Dendritic cell treated with granulocyte-macrophage colony-stimulating factor and Interleukin-4, amounts not matched to agents 40 ng/mL and 50 ng/mL, for 4 days (primary cell): Measurements from ENCODE around the gene VIPR2.
A peak's percentile ranks its signal among the peaks of the same experiment; 100 is the strongest.

Experiments used
- H3K27ac Mint-ChIP-seq: one replicate; pipeline ENCODE4 v1.8.0; 2022; ENCODE audit warnings: mild to moderate bottlenecking, mixed read lengths
- H3K27me3 Mint-ChIP-seq: one replicate; pipeline ENCODE4 v1.8.0; 2022; ENCODE audit warnings: mild to moderate bottlenecking, mixed read lengths
- H3K36me3 Mint-ChIP-seq: one replicate; pipeline ENCODE4 v1.8.0; 2022; ENCODE audit warnings: low read depth, mixed read lengths
- H3K4me1 Mint-ChIP-seq: one replicate; pipeline ENCODE4 v1.8.0; 2022; ENCODE audit warnings: low read depth, mixed read lengths
- H3K4me3 Mint-ChIP-seq: one replicate; pipeline ENCODE4 v1.8.0; 2022; ENCODE audit warnings: mild to moderate bottlenecking, moderate library complexity, mixed read lengths
- H3K9me3 Mint-ChIP-seq: one replicate; pipeline ENCODE4 v1.8.0; 2022; ENCODE audit warnings: mixed read lengths
- intact Hi-C: fragments of 100-400 bp; cut with micrococcal nuclease; formaldehyde crosslinking; loops from one replicate; pipeline ENCODE4 v1.15.0; 2022

Gene VIPR2

DNA sequence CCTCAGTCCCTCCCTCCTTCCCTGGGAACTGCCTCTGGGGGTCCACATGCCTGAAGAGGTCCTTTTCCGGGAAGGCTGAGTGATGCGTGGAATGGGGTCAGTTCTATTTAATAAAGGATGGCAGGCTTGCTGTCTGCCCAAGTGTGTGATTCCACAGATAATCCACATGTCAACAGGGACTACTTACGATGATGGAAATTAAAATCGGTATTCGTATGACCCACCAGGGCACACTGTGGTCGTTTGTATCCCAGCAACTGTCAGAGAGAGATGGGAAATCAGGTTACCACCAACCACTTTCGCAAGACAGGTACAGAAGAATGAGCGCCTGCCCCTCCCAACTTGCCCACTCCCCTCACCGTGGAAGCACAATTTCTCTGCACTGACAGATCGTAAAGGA is 110.3 kb downstream of the VIPR2 start:
- no peak overlapping the region for H3K4me3 Mint-ChIP-seq

DNA sequence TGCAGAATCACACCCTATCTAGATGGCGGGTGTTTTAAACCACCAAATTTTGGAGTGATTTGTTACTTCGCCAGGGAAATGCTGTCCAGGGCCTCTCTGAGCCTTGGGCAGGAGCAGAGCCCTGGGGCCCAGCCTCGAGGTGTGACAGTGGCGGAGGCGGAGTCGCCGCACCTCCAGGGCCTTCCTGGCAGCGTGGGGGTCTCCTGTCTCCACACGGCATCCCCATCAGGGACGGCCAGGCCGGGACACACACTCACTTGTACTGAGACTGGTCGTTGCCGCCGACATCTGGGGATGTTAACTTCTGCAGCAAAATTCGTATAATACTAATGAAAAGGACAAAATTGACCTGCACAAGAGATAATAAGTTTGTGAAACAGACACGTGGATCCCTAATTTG is 110.7 kb downstream of the VIPR2 start:
- no peak overlapping the region for H3K27ac Mint-ChIP-seq
- intact Hi-C loops, result no loop called here
- peaks cover 35% of the 10 kb centered on the region for H3K27me3 Mint-ChIP-seq
- peaks cover 10% of the 10 kb centered on the region for H3K4me1 Mint-ChIP-seq
- no peak overlapping the region for H3K4me3 Mint-ChIP-seq
- H3K36me3 Mint-ChIP-seq, result no peaks in the 10 kb centered on the region
- no peaks in the 10 kb centered on the region for H3K9me3 Mint-ChIP-seq

More for the DNA sequence above, 110.3 kb downstream of the VIPR2 start:
- Mint-ChIP-seq H3K4me1 (peaks cover 10% of the 10 kb centered on the region), H3K9me3 (no peaks in the 10 kb centered on the region), H3K27me3 (peaks cover 35% of the 10 kb centered on the region), H3K36me3 (no peaks in the 10 kb centered on the region), H3K27ac (no peak overlapping the region)
- intact Hi-C loops, result no loop called here

DNA sequence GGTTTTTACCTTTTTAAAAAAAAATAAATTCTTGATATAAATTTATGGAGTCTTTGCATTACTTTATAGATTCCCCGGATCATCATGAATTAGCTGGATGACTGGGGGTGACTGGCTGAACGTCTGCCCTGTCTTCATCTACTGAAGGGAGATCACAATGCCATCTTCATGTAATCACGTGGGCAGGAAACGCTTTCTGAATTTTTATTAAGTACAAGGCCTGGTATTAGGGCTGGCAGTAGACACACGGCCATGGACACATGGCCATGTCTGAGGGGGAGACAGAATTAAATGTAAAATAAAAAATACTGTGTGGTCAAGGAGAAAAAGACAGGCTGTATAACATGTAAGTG is 111.2 kb downstream of the VIPR2 start:
- Mint-ChIP-seq H3K4me1 (peaks cover 10% of the 10 kb centered on the region), H3K36me3 (no peaks in the 10 kb centered on the region), H3K9me3 (no peaks in the 10 kb centered on the region), H3K27me3 (peaks cover 35% of the 10 kb centered on the region), H3K27ac (no peak overlapping the region), H3K4me3 (no peak overlapping the region)
- intact Hi-C loops, result no loop called here

DNA sequence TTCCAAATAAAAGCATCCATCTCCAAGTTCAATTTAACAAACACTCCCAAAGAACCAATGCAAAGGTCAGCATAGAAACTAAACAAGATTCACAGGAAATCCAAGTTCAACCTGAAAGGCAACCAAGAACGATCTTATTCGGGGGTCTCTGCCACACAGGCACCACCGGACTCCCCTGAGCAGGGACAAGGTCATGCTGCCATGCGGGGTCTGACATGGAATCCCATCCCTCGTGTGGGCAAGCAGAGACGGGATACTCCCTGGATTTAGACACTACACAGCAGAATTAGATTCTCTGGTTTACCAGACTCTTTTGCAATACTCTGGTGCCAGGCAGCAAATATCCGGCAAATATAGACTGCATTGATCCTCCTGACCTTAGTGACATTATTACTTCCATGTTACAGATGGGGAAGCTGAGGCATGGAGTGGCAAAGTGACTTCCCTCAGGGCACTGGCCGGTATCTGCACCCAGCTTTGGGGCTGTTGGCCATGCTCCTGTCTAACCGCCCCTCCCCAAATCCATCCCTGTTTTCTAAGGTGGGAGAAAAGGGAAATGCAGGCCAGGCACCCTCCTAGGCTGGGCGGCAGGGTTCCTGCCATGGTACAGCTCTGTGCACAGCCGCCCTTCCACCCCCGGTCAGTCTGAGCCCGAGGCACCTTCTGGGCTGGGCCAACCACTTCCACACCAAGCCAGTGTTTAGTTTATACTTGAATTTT is 111.8 kb downstream of the VIPR2 start:
- Mint-ChIP-seq H3K4me1 (peaks cover 10% of the 10 kb centered on the region), H3K27me3 (peaks cover 38% of the 10 kb centered on the region), H3K27ac (no peak overlapping the region), H3K9me3 (no peaks in the 10 kb centered on the region), H3K36me3 (no peaks in the 10 kb centered on the region), H3K4me3 (no peak overlapping the region)
- intact Hi-C loops, result no loop called here

DNA sequence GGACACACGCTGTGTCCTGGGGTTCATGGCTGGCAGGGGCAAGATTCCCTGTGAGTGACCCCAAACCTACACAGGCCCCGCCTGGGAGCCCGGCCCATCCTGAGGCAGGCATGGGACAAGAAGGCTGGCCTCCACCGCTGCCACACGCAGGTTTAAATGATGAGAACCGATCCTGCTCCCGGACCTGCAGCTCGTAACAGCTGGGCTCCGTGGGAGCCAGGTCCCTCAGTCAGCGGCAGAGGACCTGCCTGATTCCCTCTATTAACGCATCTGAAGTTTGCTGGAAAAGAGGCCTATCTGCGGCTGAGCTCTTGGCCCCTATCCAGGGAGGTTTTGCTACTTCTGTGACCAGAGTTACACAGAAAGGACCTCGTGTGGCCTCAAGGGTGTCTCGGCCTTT is 112.3 kb downstream of the VIPR2 start:
- H3K27me3 Mint-ChIP-seq, result peaks cover 37% of the 10 kb centered on the region
- no peaks in the 10 kb centered on the region for H3K36me3 Mint-ChIP-seq
- no peak overlapping the region for H3K27ac Mint-ChIP-seq
- no peak overlapping the region for H3K4me3 Mint-ChIP-seq
- H3K9me3 Mint-ChIP-seq, result no peaks in the 10 kb centered on the region
- intact Hi-C loops, result no loop called here
- H3K4me1 Mint-ChIP-seq, result peaks cover 10% of the 10 kb centered on the region

DNA sequence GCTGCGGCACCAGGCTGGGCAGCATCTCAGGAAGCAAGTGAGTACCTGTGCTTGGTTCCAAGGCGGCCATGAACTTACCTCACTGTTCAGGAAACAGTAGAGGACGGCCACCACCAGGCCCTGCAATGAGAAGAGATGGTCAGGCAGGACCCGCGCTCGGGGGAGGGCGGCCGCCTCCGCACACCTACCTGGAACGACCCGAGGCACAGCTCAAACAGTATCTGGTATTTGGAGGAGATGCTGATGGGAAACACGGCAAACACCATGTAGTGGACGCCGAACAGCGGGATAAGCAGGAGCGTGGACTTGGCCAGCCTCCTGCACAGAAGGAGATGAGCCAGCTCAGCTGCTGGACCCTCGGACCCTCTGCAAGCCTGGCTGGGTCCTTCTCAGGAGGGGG is 112.9 kb downstream of the VIPR2 start:
- H3K4me3 Mint-ChIP-seq, result no peak overlapping the region
- intact Hi-C loops, result no loop called here
- H3K9me3 Mint-ChIP-seq, result no peaks in the 10 kb centered on the region
- H3K27ac Mint-ChIP-seq, result no peak overlapping the region
- H3K36me3 Mint-ChIP-seq, result no peaks in the 10 kb centered on the region
- peaks cover 34% of the 10 kb centered on the region for H3K27me3 Mint-ChIP-seq
- peaks cover 10% of the 10 kb centered on the region for H3K4me1 Mint-ChIP-seq

DNA sequence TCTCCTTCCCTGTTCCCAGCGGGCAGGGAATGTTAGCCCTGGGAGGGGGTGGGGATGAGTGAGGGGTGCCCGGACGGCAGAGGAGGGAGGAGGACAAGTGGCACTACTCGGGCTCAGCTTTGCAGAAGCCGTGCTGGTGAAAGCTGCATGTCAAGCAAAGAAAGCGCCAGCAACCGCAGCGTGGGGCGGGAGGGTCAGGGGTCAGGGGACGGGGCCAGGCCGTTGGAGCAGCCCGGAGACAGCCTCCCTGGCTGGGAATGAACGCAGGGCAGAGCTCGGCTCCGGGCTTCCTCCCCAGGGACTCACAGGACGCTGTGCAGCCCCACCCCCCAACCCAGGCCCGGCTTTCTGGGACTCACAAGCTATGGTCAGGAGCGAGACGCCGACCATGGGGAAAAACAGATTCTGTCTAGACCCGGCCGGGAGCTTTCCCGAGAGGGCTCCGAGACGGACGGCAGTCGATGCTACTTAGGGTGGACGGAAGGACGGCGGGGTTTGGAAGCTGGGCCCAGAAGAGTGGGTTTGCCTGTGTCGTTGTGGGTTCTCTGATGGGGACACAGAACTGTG is 113.4 kb downstream of the VIPR2 start:
- peaks cover 10% of the 10 kb centered on the region for H3K4me1 Mint-ChIP-seq
- no peaks in the 10 kb centered on the region for H3K36me3 Mint-ChIP-seq
- no peak overlapping the region for H3K27ac Mint-ChIP-seq
- intact Hi-C loops, result no loop called here
- peaks cover 34% of the 10 kb centered on the region for H3K27me3 Mint-ChIP-seq
- peak overlapping the region; percentile 68 for H3K4me3 Mint-ChIP-seq
- H3K9me3 Mint-ChIP-seq, result no peaks in the 10 kb centered on the region

DNA sequence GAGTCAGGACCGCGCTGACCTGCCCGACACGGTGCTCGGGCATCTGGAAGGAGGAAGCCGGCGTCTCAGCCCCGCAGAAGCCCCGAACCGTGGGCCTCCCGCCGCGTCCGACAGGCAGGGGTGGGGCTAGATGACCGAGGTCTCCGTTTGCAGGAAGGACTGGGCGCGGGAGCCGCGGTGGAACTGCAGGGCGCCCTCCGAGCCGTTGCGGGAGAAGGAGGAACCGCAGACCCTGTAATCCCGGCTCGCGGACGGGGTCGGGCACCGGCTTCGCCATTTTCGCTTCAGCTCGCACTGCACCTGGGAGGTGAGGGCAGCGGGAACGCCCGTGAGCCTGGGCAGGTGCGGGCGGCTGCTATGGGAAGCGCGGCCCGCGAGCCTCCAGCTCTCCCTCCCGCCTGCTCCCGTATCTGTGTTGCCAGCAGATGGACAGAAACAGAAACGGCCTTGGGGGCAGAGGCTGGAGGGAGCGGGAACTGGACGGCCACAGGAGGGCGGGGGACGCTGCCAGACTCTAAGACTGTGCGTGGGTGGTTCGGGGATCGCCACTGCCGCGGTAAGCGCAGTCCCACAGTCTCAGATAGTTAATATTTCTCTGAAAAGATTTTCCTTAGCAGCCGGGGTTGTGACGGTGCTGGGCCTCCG is 114.1 kb downstream of the VIPR2 start:
- no peaks in the 10 kb centered on the region for H3K36me3 Mint-ChIP-seq
- H3K4me3 Mint-ChIP-seq, result peak overlapping the region; percentile 68
- H3K27ac Mint-ChIP-seq, result no peak overlapping the region
- intact Hi-C loops, result no loop called here
- peaks cover 34% of the 10 kb centered on the region for H3K27me3 Mint-ChIP-seq
- no peaks in the 10 kb centered on the region for H3K9me3 Mint-ChIP-seq
- H3K4me1 Mint-ChIP-seq, result peaks cover 10% of the 10 kb centered on the region

DNA sequence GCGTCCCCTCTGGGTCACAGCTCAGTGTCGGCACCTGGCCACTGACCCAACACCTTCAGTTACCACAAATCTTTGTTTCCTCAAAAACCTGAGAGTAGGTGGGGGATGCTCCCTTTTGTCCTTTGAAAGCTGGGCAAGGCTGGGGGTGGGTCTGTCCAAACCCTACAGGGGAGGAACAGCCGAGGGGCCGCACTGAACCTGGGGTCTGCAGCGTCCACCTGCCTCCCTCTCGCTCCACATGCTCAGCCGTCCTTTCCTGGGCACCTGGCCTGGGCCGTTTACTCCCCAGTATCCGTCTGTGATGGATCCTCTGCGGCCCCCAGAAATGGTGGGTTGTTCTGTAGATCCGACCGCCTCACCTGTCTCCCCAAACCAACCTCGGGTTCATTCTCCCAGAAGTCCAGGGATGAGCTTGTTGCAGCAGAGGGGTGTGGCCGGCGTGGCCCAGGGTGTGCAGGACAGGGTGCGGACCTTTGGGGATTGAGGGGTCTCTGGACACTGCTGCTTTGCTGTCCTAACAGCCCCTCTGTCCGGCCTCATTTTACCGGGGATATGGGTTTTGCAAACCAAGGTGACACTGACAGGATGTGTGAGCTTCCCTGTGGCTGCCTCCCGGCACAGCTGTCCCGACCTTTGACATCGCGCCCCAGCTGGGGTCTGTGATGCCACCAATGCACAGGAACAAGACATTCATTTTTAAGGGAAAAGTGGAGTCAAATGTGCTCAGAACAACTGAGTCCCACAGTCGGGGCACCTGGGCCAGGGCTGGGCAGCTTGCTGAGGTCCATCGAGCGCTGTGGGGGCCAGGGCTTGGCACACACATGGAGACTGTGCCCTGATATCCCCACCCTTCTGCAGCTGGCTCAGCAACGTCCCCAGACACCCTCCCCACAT is 115.9 kb downstream of the VIPR2 start:
- Mint-ChIP-seq H3K4me1 (peaks cover 10% of the 10 kb centered on the region), H3K9me3 (no peaks in the 10 kb centered on the region), H3K36me3 (no peaks in the 10 kb centered on the region), H3K27me3 (peaks cover 34% of the 10 kb centered on the region), H3K4me3 (no peak overlapping the region), H3K27ac (no peak overlapping the region)
- intact Hi-C loops, result no loop called here

DNA sequence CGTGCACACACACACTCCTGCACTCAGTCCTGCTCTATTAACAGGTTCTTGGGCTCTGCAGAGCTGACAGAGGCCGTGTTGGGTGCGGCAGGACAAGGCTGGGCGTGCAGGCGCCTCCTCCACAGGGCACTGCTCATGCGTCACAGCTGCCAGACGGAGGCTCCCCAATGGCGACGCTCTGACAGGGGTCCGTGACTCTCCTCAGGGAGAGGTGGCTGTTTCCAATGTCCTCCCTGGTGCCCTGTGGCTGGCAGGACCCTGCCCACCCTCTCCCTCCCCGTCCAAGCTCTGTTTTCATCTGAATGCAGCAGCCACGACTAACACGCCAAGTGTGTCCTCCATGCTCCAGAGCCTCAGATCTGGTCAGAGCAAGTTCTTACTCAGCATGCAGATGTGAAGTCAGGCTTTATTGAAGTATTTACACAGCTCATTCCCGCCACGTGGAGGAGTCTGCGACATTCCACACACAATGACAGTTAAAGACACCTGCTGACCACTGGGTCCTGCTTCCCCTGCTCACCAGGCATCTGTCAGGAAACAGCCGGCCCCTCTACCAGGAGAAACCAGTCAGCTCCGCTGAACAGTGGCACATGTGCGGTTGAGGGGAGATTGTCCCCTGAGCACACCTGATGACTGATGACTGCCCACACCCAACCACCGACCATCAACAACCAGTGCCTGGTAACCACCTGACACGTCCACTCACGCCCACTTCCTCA is 116.7 kb downstream of the VIPR2 start:
- H3K4me3 Mint-ChIP-seq, result no peak overlapping the region
- intact Hi-C loops, result no loop called here
- H3K4me1 Mint-ChIP-seq, result peaks cover 10% of the 10 kb centered on the region
- peaks cover 34% of the 10 kb centered on the region for H3K27me3 Mint-ChIP-seq
- H3K27ac Mint-ChIP-seq, result no peak overlapping the region
- H3K36me3 Mint-ChIP-seq, result no peaks in the 10 kb centered on the region
- H3K9me3 Mint-ChIP-seq, result no peaks in the 10 kb centered on the region

DNA sequence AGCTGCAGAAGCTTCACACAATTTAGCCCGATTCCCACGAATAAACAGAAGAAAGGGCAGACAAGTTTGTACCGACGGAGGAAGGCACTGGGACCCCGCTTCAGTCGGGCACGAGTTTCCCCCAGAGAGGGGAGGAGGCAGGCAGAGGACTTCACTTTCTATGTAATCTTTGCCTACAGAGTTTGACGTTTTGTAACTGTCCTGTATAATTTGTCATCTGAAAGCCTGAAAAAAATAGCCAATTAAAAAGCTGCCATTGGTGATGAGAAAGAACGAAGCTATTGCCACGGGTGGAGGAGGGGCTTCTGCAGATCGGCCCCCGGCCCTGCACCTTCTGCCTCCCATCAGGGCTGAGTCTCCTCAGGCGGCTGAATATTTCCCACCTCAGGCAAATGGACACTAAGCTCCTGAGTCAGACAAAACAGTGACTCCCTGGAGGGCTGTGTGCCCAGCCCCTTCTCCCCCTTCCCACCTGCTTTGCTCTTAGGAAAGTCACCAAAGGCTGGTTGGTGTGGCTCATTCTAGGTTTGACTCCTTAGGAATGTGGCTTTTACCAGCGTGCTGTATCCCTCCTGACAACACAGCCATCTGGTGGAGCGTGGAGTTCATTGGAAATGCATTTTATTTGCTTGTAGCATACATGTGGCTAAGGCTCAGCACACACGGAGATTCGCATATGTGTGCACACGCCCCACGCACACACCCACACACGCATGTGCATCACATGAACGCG is 117.4 kb downstream of the VIPR2 start:
- H3K36me3 Mint-ChIP-seq, result no peaks in the 10 kb centered on the region
- intact Hi-C loops, result no loop called here
- H3K27me3 Mint-ChIP-seq, result peaks cover 30% of the 10 kb centered on the region
- H3K4me3 Mint-ChIP-seq, result no peak overlapping the region
- no peak overlapping the region for H3K27ac Mint-ChIP-seq
- H3K4me1 Mint-ChIP-seq, result peaks cover 10% of the 10 kb centered on the region
- no peaks in the 10 kb centered on the region for H3K9me3 Mint-ChIP-seq

DNA sequence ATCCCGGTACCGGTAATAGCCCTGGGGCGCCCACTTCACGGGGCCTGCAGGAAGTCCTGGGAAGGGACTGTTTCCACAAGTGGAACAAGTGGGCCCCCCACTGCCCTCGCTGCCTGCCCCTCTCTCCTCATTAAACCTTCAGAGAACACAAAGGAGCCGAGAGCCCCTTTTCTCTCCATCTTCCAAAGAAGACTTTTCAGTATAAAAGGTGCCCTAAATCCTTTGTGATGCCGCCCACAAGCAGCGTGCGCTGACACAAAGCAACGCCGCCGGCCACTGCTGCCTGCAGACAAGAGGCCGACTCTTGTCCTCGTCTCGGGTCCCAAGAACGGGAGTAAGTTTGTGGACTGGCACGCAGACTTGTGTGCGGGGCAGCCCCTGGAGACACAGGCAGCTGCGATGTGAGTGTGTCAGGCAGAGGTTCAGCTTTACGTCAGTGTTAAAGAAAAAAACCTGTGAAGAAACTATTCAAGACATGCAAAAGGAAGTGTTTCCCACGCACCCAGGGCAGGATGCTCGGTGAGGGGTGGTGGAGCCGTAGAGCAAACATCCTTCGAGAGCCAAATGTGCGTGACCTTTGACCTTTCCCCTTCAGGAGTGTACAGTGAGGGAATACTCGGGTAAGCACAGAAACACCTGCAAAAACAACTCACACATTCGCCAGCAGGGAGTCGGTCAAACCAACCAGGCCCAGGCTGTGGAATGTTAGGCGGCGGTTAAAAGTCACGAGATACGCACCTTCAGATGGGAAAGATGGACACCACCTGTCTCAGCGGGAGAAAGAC is 118.2 kb downstream of the VIPR2 start:
- Mint-ChIP-seq H3K9me3 (no peaks in the 10 kb centered on the region), H3K27me3 (peaks cover 23% of the 10 kb centered on the region), H3K27ac (no peak overlapping the region), H3K4me3 (no peak overlapping the region), H3K36me3 (no peaks in the 10 kb centered on the region), H3K4me1 (peaks cover 10% of the 10 kb centered on the region)
- intact Hi-C loops, result no loop called here
